HG02884 (cell line): ENCODE measurements around the gene JOSD2.
"Not testable (repeated sequence)": the region's sequence is repeated elsewhere in the genome, so short reads cannot be mapped to it uniquely, and the experiment has no call there.

ENCODE experiments used
- ATAC-seq: cut with Tn5 transposase; IDR thresholded peaks from one replicate; pipeline ENCODE4 v1.9.1; 2021; ENCODE audit warnings: mild to moderate bottlenecking, moderate library complexity; ENCODE audit not compliant: unreplicated experiment

Gene JOSD2

DNA sequence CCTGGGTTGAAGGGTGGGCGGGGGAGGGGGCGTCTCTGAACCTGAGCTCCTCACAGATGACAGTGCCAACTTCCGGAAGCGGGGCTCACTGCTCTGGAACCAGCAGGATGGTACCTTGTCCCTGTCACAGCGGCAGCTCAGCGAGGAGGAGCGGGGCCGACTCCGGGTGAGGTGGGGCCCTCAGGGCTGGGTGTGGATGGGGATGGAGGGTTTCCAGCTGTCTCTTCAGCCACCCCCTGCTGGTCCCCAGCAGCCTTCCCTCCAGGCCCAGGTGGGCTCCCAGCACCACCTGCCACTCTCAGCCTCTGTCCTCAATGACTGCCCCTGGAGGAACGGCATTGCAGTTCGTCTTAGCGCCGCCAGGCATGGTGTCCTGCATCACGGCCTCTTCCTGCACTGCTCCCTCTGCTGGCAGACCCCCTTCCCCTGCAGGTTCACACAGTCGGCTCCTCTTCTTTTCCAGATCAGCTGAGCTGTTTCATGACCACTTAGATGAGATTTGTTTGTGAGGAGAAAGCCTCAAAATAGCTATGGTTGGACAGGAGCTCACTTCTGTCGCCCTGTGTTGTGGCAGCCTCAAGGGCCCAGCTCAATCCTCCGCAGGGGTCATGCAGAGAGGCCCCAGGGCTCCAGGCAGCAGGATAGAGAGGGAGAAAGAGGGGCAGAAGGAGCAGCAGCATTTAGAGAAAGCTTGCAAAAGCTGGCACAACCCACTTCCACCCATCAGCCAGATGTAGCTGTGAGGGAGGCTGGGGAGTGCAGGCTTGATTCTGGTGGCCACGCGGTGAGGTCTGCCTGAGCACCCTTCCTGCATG, 31.9 kb downstream of the JOSD2 start:
- no peak for ATAC-seq

DNA sequence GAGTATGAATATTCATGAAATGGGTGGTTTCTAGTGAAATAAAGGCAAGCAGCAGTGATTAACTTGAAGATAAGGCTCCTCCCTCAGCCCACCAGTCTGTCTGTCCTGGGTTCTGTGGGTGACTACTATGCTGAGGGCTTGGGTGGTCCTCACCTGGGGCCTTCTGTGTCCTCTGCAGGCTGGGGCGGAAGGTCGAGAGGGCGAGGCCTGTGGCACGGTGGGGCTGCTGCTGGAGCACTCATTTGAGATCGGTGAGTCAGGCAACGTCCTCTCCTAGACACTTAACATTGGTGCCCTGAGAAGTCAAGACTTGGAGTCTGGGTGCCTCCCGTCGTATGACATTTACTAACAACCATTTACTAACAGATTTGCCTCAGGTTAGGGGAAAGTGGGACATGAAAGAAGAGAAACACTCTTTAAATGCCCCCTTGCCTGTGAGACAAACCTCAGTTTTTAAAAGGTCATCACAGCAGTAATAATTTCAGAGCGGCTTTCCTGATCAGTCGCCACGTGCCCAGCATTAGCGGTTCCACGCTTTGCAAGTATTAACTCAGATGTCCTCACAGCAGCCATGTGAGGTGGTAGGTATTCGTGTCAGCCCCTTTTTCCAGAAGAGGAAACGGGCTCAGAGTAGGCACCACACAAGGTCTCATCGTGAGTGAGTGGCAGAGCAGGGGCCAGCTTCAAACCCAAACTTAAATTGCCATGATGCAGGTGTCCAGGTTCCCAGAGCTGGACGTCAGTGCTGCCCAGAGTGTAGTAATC, 33.1 kb downstream of the JOSD2 start:
- no peak for ATAC-seq

DNA sequence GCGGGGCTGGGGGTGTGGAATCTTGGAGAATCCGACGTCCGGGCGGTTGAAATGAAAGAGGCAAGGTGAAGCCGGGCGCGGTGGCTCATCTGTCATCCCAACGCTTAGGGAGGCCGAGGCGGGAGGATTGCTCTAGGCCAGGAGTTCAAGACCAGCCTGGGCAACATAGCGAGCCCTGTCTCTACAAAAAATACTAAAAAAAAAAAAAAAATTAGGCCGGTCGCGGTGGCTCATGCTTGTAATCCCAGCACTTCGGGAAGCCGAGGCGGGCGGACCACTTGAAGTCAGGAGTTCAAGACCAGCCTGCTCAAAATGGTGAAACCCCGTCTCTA, 34.1 kb downstream of the JOSD2 start:
- no peak for ATAC-seq

DNA sequence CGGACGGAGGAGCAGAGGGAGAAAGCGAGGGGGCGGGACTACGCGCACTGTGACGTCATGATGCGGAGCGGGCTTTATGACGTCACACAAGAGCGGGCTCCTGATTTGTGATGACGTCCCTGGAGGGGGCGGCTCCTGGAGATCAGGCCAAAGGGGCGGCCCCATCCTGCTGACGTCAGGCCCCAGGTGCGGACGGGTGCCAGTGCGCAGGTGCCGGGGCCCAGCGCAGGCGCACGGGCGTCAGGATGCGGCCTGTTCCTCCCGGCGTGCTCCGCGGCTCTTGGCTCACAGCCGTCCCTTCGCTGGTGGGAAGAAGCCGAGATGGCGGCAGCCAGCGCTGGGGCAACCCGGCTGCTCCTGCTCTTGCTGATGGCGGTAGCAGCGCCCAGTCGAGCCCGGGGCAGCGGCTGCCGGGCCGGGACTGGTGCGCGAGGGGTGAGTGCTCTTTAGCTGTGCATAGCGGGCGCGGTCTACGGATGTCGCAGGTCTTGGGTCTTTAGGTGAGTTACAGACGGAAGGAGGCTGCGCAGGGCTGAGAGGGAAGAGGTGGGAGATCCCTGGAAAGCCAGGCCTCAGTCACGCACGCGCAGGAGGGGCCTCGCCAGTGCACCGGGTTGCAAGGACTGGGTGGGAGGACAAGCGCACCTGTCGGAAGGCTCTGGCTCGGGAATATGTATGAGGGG, 34.6 kb downstream of the JOSD2 start, which contains the start of the genes EMC10 and GARIN5A:
EMC10 (plus strand) TSS at position 284 of the 683 bp plus-strand sequence; CDS start at position 322, 38 bp downstream.
GARIN5A (minus strand) TSS at position 625 of the 683 bp plus-strand sequence; CDS start at position 165, 460 bp downstream.
- peak; percentile 78 for ATAC-seq

DNA sequence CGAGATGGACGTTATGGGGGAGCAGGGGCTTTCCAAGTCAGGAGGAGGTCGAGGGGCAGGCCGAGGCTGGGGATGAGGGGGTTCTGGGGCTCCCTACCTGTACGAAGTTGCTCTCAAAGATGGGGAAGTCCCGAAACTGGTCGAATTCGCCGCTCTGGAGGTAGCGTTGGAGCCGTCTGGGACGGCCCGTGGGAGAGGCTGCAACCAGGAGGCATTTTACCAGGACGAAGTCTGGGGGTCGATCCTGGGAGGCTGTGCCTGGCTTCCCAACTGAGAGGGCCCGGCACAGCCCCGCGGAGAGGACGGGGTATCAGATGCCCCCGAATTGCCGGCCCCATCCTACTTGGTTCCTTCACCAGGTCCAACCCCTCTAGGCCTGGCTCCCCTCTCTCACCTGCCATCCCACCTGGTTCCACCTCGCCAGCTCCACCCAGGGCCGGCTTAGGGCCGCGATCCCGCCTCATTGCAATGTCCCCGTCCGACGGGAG, 35.2 kb downstream of the JOSD2 start:
- no peak for ATAC-seq

DNA sequence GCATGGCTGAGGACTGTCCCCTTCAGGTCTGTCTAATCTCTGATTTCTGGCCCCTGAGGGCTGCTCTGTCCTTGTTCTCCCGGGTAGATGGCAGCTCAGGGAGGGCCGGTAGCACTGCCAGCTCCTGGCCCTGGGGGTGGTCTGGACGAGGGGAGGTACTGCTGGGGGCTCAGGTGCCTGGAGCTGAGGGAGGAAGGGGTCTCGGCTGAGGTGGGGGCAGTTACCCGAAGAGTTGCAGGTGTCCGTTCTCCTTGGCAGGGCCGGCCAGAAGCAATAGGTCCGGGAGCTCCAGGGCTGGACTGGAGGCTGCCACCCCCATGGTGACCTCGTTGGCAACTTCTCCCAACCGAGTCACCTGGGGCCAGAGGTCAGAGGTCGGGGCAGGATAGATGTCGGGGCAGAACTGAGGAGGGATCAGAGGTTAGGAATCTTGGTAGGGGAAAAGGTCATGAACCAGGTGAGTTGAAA, 35.9 kb downstream of the JOSD2 start:
- no peak for ATAC-seq

DNA sequence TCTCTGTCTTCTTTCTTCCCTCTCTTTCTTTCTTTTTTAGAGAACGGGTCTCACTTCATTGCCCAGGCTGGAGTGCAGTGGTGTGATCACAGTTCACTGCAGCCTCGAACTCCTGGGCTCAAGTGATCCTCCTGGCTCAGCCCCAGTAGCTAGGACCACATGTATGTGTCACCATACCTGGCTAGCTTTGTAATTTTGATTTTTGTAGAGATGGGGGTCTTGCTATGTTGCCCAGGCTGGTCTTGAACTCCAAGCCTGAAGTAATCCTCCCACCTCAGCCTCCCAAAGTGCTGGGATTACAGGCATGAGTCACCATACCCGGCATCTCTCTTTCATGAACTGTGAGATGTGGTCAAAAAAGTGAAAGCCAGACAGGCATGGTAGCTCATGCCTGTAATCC, 37.7 kb downstream of the JOSD2 start:
- not testable (repeated sequence) for ATAC-seq

DNA sequence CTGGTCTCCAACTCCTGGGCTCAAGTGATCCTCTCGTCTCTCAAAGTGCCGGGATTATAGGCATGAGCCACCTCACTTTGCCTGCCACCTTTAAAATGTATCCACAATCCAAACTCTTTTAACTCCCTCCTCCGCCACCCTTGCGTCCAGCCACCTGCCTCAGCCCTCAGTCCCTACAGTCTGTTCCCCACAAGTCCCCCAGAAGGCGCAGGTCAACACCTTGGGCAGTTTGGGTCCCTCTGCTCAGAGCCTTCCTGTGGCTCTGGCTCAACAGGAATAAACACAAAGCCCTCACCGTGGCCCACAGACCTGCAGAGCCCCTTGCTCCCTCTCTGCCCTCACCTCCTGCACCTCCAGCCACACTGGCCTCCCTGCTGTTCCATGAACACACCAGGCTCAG, 42.2 kb downstream of the JOSD2 start:
- ATAC-seq: no peak

DNA sequence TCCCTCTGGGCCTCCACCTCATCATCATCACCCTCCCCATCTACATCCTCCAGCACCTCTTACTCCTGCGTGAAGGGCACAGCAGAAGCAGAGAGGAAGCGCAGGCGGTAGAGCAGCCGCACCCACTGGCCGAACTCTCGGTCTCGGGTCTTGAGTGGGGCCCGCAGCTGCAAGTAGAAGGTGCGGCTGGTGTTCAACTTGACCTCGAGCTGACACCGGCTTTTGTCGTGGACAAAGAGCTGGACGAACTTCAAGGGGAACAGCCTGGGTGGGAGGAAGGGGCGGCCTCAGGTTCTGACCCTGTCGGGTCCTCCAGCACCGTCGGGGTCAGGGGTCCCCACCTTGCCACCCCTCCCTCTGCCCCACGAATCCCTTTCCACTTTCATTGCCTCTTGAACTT, 43.4 kb downstream of the JOSD2 start:
- ATAC-seq: no peak

DNA sequence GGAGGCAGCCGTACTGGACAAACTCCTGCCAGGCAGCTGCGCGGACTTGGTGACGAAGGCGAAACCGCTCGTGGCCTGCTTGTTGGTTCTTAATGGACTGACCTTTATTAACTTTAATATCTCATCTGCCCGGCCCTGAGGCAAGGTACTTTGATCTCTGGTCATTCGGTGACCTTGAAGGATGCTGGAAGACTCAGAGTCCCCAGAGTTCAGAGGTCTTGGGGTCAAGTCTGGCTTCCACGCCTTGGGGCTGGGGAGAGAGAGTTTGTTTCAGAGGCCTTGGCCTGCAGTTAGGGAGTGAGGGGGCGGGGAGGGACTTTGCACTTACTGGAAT, 44.3 kb downstream of the JOSD2 start:
- no peak for ATAC-seq

DNA sequence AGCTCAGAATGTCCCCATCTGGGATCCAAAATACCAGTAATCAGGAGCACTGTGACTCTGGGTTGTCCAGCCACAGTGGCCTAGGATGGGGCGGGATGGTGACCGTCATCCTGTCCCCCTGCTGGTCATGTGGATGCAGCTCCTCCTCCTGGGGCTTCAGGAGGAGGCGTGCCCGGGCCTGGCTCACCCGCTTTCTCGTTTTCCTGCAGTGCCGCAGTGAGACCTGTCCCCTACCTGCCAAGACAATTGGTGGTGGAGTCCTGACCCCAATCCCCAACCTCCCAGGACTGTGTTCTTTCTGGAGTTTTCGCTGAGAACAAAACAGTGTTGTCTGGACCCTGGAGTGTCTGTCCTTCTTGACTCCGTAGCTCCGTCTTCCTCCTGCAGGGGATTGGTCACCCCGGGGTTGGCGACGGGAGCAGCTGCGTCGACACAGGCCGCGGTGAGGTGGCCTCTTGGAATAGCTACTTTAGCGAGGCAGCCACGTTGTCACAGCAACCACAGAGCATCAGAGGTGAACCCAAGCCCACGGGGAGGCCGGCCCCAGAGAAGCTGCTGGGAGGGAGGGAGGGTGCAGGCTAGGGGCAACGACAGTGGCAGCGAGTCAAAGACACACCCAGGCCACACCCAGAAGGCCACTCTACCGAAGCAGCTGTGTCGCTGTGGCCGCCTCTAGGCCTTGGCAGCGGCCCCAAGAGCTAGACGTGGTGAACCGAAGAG, 44.8 kb downstream of the JOSD2 start:
- ATAC-seq: no peak

DNA sequence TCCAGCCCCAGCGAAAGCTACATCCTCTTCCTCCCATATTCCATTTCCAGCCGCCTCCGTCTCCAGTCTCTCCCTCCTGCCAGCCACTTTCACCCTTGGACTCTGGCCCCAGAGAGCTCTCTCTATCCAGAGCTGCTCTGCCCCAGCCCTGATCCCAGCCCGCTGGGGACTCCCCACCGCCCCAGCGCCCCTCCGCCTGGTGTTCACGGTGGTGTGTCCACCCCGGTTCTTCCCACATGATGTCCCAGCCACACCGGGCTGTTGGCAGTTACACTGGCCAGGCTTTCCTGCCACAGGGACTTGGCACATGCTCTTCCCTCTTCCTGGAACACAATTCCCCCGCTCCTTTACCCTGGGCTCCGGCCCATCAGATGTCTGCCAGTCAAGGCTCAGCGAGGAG, 46.0 kb downstream of the JOSD2 start:
- no peak for ATAC-seq

DNA sequence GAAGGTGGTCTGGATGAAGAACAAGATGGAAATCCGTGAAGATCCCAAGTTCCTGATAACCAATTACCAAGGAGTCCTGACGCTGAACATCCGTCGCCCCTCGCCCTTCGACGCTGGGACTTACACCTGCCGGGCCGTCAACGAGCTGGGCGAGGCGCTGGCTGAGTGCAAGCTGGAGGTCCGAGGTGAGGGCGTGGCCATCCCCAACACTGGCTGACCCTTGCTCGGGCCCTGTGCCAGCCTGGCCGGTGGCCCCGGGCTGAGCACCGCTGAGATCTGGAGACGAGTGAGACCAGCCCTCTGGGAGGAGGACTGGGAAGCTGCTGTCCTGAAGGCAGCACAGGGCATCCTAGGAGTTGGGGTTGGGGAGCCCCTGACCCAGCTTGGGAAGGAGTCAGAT, 46.6 kb downstream of the JOSD2 start:
- no peak for ATAC-seq

DNA sequence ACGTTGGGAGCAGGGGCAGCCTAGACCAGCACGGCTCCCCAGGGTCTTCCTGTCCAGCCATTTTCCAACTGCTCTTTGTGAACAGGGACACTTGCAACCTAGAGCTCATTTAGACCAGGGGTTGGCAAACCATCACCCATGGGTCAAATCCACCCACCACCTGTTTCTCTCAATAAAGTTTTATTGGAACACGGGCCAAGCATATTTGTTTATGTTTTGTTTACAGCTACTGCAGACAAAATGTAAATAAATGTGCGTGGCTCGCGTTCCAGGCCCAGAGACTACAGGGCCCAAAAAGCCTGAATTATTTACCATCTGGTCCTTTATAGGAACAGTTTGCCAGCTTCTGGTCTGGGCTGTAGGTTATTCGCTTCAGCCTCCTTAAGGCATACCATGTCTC, 48.0 kb downstream of the JOSD2 start:
- ATAC-seq: no peak

DNA sequence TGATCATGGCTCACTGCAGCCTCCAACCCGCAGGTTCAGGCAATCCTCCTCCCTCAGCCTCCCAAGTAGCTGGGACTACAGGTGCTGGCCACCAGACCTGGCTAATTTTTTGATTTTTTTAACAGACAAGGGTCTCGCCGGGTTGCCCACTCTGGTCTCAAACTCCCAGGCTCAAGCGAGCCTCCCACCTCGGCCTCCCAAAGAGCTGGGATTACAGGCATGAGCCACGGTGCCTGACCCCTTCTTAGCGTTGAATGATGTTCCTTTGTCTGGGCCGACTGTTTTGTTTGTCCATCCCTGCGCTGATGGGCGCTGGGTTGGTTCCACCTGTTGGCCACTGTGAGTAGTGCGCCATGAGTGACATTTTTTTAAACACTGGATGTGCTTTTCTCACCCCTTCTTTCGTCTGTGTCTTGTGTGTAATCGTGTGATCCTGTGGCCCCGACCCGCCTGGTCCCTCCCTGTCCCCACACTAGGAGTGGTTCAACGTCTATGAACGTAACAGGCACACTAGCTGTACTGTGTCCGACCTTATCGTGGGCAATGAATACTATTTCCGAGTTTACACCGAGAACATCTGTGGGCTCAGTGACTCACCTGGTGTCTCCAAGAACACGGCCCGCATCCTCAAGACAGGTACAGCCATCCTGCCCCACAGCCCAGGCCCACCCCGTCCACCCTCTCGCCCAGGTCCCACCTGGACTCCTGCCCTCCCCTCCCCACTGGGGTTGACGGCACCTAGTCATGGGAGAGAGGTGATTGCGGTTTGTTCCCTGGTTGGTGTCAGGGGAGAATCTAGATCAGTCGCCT, 49.7 kb downstream of the JOSD2 start:
- ATAC-seq: no peak

DNA sequence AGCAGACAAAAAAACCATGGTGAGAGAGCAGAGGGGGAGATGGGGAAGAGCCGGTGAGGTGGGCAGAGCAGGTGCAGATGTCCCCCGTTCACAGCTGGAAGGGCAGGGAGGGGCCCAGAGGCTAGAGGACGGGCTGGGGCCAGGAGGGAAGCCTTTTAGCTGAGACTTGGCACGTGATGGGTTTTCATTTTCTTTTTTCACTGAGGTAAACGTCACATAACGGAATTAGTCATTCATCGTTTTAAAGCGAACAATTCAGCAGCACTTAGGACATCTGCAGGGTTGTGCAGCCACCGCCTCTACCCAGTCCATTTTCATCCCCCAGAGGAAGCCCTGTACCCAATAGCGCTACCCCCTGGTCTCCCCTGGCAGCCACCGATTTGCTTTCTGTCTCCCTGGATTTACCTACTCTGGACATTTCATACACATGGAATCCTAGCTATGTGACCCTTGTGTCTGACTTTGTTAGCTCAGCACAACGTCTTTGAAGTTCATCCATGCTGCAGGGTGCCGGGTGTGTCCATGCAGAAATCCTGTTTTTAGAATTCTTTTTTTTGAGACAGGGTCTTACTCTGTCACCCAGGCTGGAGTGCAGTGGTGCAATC, 50.7 kb downstream of the JOSD2 start:
- ATAC-seq: no peak

DNA sequence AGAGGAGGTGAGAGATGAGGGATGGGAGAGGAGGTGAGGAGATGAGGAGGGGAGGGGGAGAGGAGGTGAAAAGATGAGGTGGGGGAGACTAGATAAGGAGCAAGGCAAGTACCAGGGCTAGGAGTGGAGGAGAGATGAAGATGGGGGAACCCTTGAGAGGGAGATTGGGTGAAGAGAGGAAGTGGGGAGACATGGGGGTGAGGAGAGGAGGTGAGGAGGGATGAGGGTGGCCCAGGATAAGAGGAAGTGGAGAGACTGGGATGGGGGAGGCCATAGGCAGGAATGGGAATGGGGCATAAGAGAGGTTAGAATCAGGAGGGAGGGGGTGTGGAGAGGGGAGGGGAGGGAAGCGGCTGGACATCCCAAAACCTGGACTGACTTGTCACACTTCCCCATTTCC, 51.4 kb downstream of the JOSD2 start:
- ATAC-seq: no peak

DNA sequence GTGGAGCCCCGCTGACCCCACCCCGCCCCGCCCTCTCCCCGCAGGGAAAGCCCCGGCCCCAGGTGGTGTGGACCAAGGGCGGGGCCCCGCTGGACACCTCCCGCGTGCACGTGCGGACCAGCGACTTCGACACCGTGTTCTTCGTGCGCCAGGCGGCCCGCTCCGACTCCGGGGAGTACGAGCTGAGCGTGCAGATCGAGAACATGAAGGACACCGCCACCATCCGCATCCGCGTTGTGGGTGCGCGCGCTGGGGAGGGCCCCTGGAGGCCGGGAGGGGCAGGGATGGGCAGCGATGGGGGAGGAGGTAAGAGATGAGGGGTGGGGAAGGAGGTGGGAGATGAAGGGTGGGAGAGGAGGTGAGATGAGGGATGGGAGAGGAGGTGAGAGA, 51.9 kb downstream of the JOSD2 start:
- ATAC-seq: no peak

DNA sequence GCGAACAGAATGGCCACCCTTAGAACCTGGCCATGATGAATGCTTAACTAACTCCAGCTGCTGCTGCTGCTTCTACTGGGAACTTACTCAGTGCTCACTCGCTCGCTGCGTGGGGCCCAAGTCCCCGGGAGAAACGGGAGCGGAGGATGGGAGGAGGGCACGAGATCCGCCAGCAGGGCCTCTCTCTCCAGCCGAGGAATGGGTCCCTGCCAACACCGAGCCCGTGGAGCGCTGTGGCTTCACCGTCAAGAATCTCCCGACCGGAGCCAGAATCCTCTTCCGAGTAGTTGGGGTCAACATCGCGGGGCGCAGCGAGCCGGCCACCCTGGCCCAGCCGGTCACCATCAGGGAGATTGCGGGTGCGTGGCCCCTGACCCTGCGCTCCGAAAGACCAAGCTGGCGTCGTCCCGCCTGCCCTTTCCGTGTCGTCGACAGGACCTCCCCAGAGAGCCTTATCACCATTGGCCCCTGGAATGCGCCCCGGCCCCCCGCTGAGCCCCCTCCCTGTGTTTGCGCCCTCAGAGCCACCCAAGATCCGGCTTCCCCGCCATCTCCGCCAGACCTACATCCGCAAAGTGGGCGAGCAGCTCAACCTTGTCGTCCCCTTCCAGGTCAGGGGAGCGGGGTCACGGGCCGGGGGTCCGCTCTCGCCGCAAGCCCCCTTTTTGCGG, 52.5 kb downstream of the JOSD2 start:
- no peak for ATAC-seq
